Spinal cord (tissue), 4 donors: ENCODE measurements around the gene COPE. TPM values are rescaled to one million over a fixed set of nuclear protein-coding genes. Genes with fewer than 3 reads are reported as not detected.

ENCODE experiments used
- polyA plus RNA-seq, 2 donors: library from polyadenylated mRNA; unstranded; fragments of 120-200 nt; gene quantifications; one replicate each; pipeline ENCODE4 v1.2.1, GENCODE V29; 2013; ENCODE audit not compliant: insufficient read length in 2 of 2
- total RNA-seq, 2 donors: library from RNA; depleted of rRNA in 1 of 2; stranded (reverse); fragments of 120-200 nt in 1 of 2; fragments of >200 nt in 1 of 2; gene quantifications; one replicate each; pipeline versions ENCODE4 v1.2.3 to v1.2.4, GENCODE V29; 2013 to 2014

COPE gene
- total and polyA plus RNA-seq, 4 donors = 77.2 to 188 (median 177) TPM

Other genes starting within 250 kb of the COPE start
- 1 to 10 TPM; 5.6 to 7.8 TPM for gene CRTC1, start 235.7 kb downstream of the COPE start, total RNA-seq
- gene CRTC1, start 235.7 kb downstream of the COPE start, polyA plus RNA-seq = 10 to 100 TPM; 44.7 to 45.3 TPM
- gene COMP, start 128.1 kb downstream of the COPE start, total RNA-seq = under 1 TPM in 1 of 2 donors, not detected in 1; 0.40 TPM
- under 1 TPM; 0.23 to 0.32 TPM for gene COMP, start 128.1 kb downstream of the COPE start, polyA plus RNA-seq
- gene UPF1, start 87.4 kb downstream of the COPE start, total RNA-seq = 10 to 100 TPM; 45.2 to 49.7 TPM
- 10 to 100 TPM; 53.4 to 57.5 TPM for gene UPF1, start 87.4 kb downstream of the COPE start, polyA plus RNA-seq
- gene CERS1, start 23.2 kb downstream of the COPE start, total RNA-seq = 10 to 100 TPM; 22.5 to 32.8 TPM
- 100 to 1,000 TPM; 121 to 141 TPM for gene CERS1, start 23.2 kb downstream of the COPE start, polyA plus RNA-seq
- 10 to 100 TPM; 34.6 to 63.6 TPM for gene DDX49, start 328 bp upstream of the COPE start, total RNA-seq
- 10 to 100 TPM; 79.0 to 81.8 TPM for gene DDX49, start 328 bp upstream of the COPE start, polyA plus RNA-seq
- gene HOMER3, start 21.8 kb upstream of the COPE start, total RNA-seq = 10 to 100 TPM in 1 of 2 donors, 1 to 10 TPM in 1; 9.9 to 32.5 TPM
- gene HOMER3, start 21.8 kb upstream of the COPE start, polyA plus RNA-seq = 10 to 100 TPM; 37.6 to 39.2 TPM
- gene SUGP2, start 114.1 kb upstream of the COPE start, total RNA-seq = 10 to 100 TPM; 76.8 to 83.2 TPM
- 100 to 1,000 TPM; 176 to 198 TPM for gene SUGP2, start 114.1 kb upstream of the COPE start, polyA plus RNA-seq
- 10 to 100 TPM; 28.0 to 29.3 TPM for gene ARMC6, start 114.2 kb upstream of the COPE start, total RNA-seq
- gene ARMC6, start 114.2 kb upstream of the COPE start, polyA plus RNA-seq = 10 to 100 TPM; 42.8 to 49.0 TPM
- gene SLC25A42, start 144.6 kb upstream of the COPE start, total RNA-seq = 1 to 10 TPM; 7.6 to 9.9 TPM
- gene SLC25A42, start 144.6 kb upstream of the COPE start, polyA plus RNA-seq = 10 to 100 TPM; 19.8 to 25.0 TPM
- 10 to 100 TPM in 1 of 2 donors, 1 to 10 TPM in 1; 9.6 to 23.4 TPM for gene TMEM161A, start 219.1 kb upstream of the COPE start, total RNA-seq
- 10 to 100 TPM; 25.1 to 36.8 TPM for gene TMEM161A, start 219.1 kb upstream of the COPE start, polyA plus RNA-seq